Naive thymus-derived CD8-positive, alpha-beta T cell (primary cell): ENCODE measurements around the gene CBLB. TPM values are rescaled to one million over a fixed set of nuclear protein-coding genes. Genes with fewer than 3 reads are reported as not detected.

Experiments used
- ATAC-seq, 2 donors: fragments of 150-1000 bp; cut with Tn5 transposase in 1 of 2; sonication (Bioruptor Pico), chemical (Tn5 transposase) in 1 of 2; 1 replicate in 1 of 2; 2 replicates in 1 of 2; pipeline ENCODE4 v1.10.0; 2021; ENCODE audit warnings: mild to moderate bottlenecking in 2 of 2, moderate library complexity in 2 of 2
- POLR2A ChIA-PET: fragments of 350-600 bp; sonication (Branson Sonifier 250); formaldehyde crosslinking; loops from one replicate; lab custom pipeline; 2021; ENCODE audit warnings: antibody characterized with exemption; lab: Charles Lee
- DNase-seq, 10 donors: peaks; one replicate each; pipeline versions ENCODE4 v3.0.0 to v3.0.0-alpha.2; 2020 to 2022
- H3K27ac Mint-ChIP-seq, 10 donors: one replicate each; pipeline ENCODE4 v1.8.0; 2020 to 2022; ENCODE audit warnings: mild to moderate bottlenecking in 10 of 10, mixed read lengths in 10 of 10, moderate library complexity in 4 of 10, inconsistent platforms in 1 of 10
- H3K27me3 Mint-ChIP-seq, 5 donors: one replicate each; pipeline ENCODE4 v1.8.0; 2021 to 2022; ENCODE audit warnings: mixed read lengths in 5 of 5
- H3K36me3 Mint-ChIP-seq, 3 donors: one replicate each; pipeline ENCODE4 v1.8.0; 2020 to 2022; ENCODE audit warnings: mixed read lengths in 3 of 3, mild to moderate bottlenecking in 2 of 3, inconsistent platforms in 1 of 3
- H3K4me1 Mint-ChIP-seq, 4 donors: one replicate each; pipeline ENCODE4 v1.8.0; 2021 to 2022; ENCODE audit warnings: mixed read lengths in 4 of 4
- H3K4me3 Mint-ChIP-seq, 10 donors: one replicate each; pipeline ENCODE4 v1.8.0; 2020 to 2022; ENCODE audit warnings: mild to moderate bottlenecking in 10 of 10, mixed read lengths in 10 of 10, moderate library complexity in 6 of 10, inconsistent platforms in 1 of 10
- H3K9me3 Mint-ChIP-seq, 9 donors: one replicate each; pipeline ENCODE4 v1.8.0; 2020 to 2022; ENCODE audit warnings: mixed read lengths in 9 of 9, mild to moderate bottlenecking in 3 of 9, inconsistent platforms in 1 of 9, moderate library complexity in 1 of 9
- polyA plus RNA-seq, 3 donors: library from polyadenylated mRNA; unstranded; fragments of 300-500 nt; fragmentation: Illumina TruSeq; gene quantifications; one replicate each; pipeline ENCODE4 v1.2.3, GENCODE V29; 2021
- total RNA-seq, 8 experiments: library from RNA in 2 of 8; stranded (reverse) in 2 of 8; gene quantifications; one replicate each; pipeline ENCODE4 v1.2.3 and lab custom pipeline; 2021 to 2026

Gene CBLB
- total and polyA plus RNA-seq, 5 experiments from 2014 or later = 32.1 to 108 (median 36.6) TPM

DNA sequence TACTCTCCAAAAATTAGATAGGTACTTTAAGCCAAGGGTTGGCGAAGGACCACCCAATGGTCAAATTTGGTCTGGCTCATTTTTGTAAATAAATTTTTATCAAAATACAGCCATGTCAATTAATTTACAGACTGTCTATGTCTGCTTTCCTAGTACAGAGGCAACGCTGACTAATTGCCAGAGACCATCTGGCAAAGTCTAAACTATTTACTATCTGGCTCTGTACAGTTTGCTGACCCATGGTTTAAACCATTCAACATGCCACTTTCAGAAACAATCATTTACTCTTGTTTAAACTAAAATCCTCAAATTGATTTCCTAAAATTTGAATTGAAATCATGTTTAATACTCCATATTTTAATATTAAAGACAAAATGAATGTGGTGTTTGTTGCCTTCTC, 25.9 kb downstream of the CBLB start:
- Mint-ChIP-seq H3K27me3 (no peaks in the 10 kb centered on the region), H3K4me1 (peaks cover 14 to 62% (median 51%) of the 10 kb centered on the region in 4 donors), H3K9me3 (no peaks in the 10 kb centered on the region), H3K36me3 (peaks cover 11 to 51% (median 31%) of the 10 kb centered on the region in 3 donors), H3K4me3 (no peak overlapping the region), H3K27ac (no peak overlapping the region)
- ATAC-seq (no peak), DNase-seq (no peak)
- POLR2A ChIA-PET = no interaction called here

- no peak for ATAC-seq
- no peak for DNase-seq
- Mint-ChIP-seq H3K9me3 (no peaks in the 10 kb centered on the region), H3K27me3 (no peaks in the 10 kb centered on the region), H3K4me1 (peaks cover 12 to 61% (median 51%) of the 10 kb centered on the region in 4 donors), H3K4me3 (no peak overlapping the region), H3K27ac (peak overlapping the region in 3 of 10 donors; percentile 20 to 61 (median 35)), H3K36me3 (peaks cover 11 to 50% (median 31%) of the 10 kb centered on the region in 3 donors)
- POLR2A ChIA-PET = no interaction called here
These were observed 26.4 kb downstream of the CBLB start for GRCh38 chr3:105842449-105842848.

GRCh38 chr3:105837947-105838346, 30.9 kb downstream of the CBLB start:
- no peaks in the 10 kb centered on the region for H3K27me3 Mint-ChIP-seq
- H3K36me3 Mint-ChIP-seq = peaks cover 12 to 67% (median 37%) of the 10 kb centered on the region in 3 donors
- ATAC-seq (peak in 1 of 2 donors; percentile 17), DNase-seq (no peak)
- no peak overlapping the region for H3K4me3 Mint-ChIP-seq
- no peaks in the 10 kb centered on the region for H3K9me3 Mint-ChIP-seq
- H3K27ac Mint-ChIP-seq = peak overlapping the region in 4 of 10 donors; percentile 31 to 69 (median 44)
- H3K4me1 Mint-ChIP-seq = peaks cover 20 to 74% (median 65%) of the 10 kb centered on the region in 4 donors
- POLR2A ChIA-PET = interaction anchor here (0.6 to 1.0 kb wide), 5 partner anchors 9 to 64 kb away, joined by 3 to 12 read pairs (median 3); no protein-coding TSS in a partner anchor

DNA sequence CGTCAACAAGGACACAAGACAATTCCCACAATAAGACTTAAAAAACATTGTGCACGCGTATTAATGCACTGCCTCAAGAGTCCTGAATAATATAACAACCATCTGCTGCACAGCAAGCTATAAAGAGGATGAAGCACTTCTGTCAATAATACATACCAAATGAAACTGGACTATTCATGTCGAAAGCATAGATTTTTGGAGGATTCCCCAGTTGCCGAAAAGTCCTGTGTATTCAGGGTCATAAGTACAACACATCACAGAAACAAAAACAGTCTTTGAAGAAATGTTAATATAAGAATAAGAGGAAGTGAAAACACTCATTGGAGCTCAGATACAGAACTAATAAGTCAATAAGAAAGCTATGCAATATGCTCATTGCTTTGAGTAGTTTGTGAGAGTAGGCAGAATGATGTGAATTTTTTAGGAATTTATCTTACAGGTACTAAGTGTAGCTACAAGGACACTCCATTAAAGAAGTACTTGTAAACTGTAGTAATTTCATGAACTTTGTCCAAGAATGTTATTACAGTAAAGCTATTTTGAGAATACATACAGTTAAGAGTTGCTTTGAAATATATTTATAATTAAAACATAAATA, 31.6 kb downstream of the CBLB start:
- H3K36me3 Mint-ChIP-seq = peaks cover 13 to 69% (median 33%) of the 10 kb centered on the region in 3 donors
- peak overlapping the region in 7 of 10 donors; percentile 0 to 75 (median 65) for H3K27ac Mint-ChIP-seq
- ATAC-seq (peak in 1 of 2 donors; percentile 28), DNase-seq (no peak)
- peak overlapping the region in 7 of 10 donors; percentile 11 to 75 (median 30) for H3K4me3 Mint-ChIP-seq
- H3K27me3 Mint-ChIP-seq = no peaks in the 10 kb centered on the region
- POLR2A ChIA-PET = interaction anchor here (0.7 to 1.0 kb wide), 2 partner anchors 10 to 46 kb away, joined by 4 to 12 read pairs; no protein-coding TSS in a partner anchor
- H3K9me3 Mint-ChIP-seq = no peaks in the 10 kb centered on the region
- H3K4me1 Mint-ChIP-seq = peaks cover 25 to 77% (median 68%) of the 10 kb centered on the region in 4 donors

DNA sequence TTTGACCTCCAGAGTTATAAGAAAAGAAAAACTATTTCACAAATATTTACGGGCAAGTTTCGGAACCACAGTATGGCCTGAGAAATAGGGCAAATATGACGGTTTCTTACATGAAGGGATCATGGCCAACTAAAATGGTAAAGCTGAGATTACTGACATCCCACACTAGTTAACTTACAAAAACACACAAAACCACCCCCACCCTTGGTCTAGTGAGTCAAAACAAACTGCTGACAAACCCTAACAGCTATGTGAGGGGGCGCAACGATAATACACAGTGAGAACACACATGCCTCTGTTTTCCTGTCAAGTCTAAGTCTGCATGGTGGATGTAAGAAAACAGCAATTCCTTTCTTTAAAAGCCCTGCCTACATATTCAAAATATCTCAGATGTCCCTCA, 32.3 kb downstream of the CBLB start:
- H3K36me3 Mint-ChIP-seq = peaks cover 12 to 65% (median 26%) of the 10 kb centered on the region in 3 donors
- no peaks in the 10 kb centered on the region for H3K27me3 Mint-ChIP-seq
- ATAC-seq (no peak), DNase-seq (no peak)
- H3K4me3 Mint-ChIP-seq = peak overlapping the region in 8 of 10 donors; percentile 11 to 75 (median 28)
- POLR2A ChIA-PET = no interaction called here
- H3K9me3 Mint-ChIP-seq = no peaks in the 10 kb centered on the region
- peak overlapping the region in 8 of 10 donors; percentile 0 to 75 (median 56) for H3K27ac Mint-ChIP-seq
- H3K4me1 Mint-ChIP-seq = peaks cover 27 to 79% (median 73%) of the 10 kb centered on the region in 4 donors

GRCh38 chr3:105835606-105836005, 33.2 kb downstream of the CBLB start:
- Mint-ChIP-seq H3K27ac (peak overlapping the region in 9 of 10 donors; percentile 11 to 69 (median 46)), H3K27me3 (no peaks in the 10 kb centered on the region), H3K4me1 (peaks cover 33 to 88% (median 83%) of the 10 kb centered on the region in 4 donors), H3K36me3 (peaks cover 17 to 71% (median 24%) of the 10 kb centered on the region in 3 donors), H3K9me3 (no peaks in the 10 kb centered on the region), H3K4me3 (peak overlapping the region in 1 of 10 donors; percentile 28)
- POLR2A ChIA-PET = interaction anchor here (1.8 kb wide), 1 partner anchor 9 kb away, joined by 3 read pairs; no protein-coding TSS in a partner anchor
- ATAC-seq = no peak
- no peak for DNase-seq

- no peaks in the 10 kb centered on the region for H3K9me3 Mint-ChIP-seq
- peaks cover 11 to 63% (median 18%) of the 10 kb centered on the region in 3 donors for H3K36me3 Mint-ChIP-seq
- DNase-seq = no peak
- H3K4me1 Mint-ChIP-seq = peaks cover 36 to 88% (median 83%) of the 10 kb centered on the region in 4 donors
- no peaks in the 10 kb centered on the region for H3K27me3 Mint-ChIP-seq
- no peak for ATAC-seq
- peak overlapping the region in 6 of 10 donors; percentile 8 to 69 (median 48) for H3K27ac Mint-ChIP-seq
- peak overlapping the region in 3 of 10 donors; percentile 12 to 23 (median 16) for H3K4me3 Mint-ChIP-seq
- POLR2A ChIA-PET = interaction anchor here (1.8 kb wide), 1 partner anchor 10 kb away, joined by 3 read pairs; no protein-coding TSS in a partner anchor
These were observed 34.0 kb downstream of the CBLB start for GRCh38 chr3:105834768-105835167.

- Mint-ChIP-seq H3K9me3 (no peaks in the 10 kb centered on the region), H3K4me3 (peak overlapping the region in 9 of 10 donors; percentile 1 to 57 (median 23)), H3K36me3 (peaks cover 6 to 50% (median 11%) of the 10 kb centered on the region in 3 donors), H3K27ac (peak overlapping the region; percentile 6 to 87 (median 64)), H3K27me3 (no peaks in the 10 kb centered on the region), H3K4me1 (peaks cover 40 to 86% (median 80%) of the 10 kb centered on the region in 4 donors)
- POLR2A ChIA-PET = interaction anchor here (0.6 kb wide), 1 partner anchor 374 kb away, joined by 9 read pairs; no protein-coding TSS in a partner anchor
- no peak for DNase-seq
- ATAC-seq = no peak
These were observed 36.2 kb downstream of the CBLB start for GRCh38 chr3:105832644-105833043.

- Mint-ChIP-seq H3K36me3 (peaks cover 17 to 53% (median 18%) of the 10 kb centered on the region in 3 donors), H3K4me3 (peak overlapping the region in 8 of 10 donors; percentile 46 to 68 (median 52)), H3K9me3 (peaks cover 0 to 2% (median 0%) of the 10 kb centered on the region in 9 donors), H3K27me3 (no peaks in the 10 kb centered on the region), H3K27ac (peak overlapping the region; percentile 53 to 87 (median 70)), H3K4me1 (peaks cover 39 to 82% (median 78%) of the 10 kb centered on the region in 4 donors)
- ATAC-seq (no peak), DNase-seq (no peak)
- POLR2A ChIA-PET = no interaction called here
These were observed 38.0 kb downstream of the CBLB start for GRCh38 chr3:105830836-105831235.

- ATAC-seq (peak; percentile 71 to 90), DNase-seq (peak in 3 of 10 donors; percentile 35 to 53 (median 51))
- H3K36me3 Mint-ChIP-seq = peaks cover 17 to 52% (median 18%) of the 10 kb centered on the region in 3 donors
- H3K27ac Mint-ChIP-seq = peak overlapping the region; percentile 11 to 87 (median 78)
- H3K9me3 Mint-ChIP-seq = peaks cover 0 to 2% (median 0%) of the 10 kb centered on the region in 9 donors
- POLR2A ChIA-PET = interaction anchor here (0.6 to 1.2 kb wide), 2 partner anchors 11 to 46 kb away, joined by 4 read pairs; no protein-coding TSS in a partner anchor
- no peaks in the 10 kb centered on the region for H3K27me3 Mint-ChIP-seq
- peak overlapping the region in 6 of 10 donors; percentile 2 to 46 (median 18) for H3K4me3 Mint-ChIP-seq
- peaks cover 36 to 79% (median 75%) of the 10 kb centered on the region in 4 donors for H3K4me1 Mint-ChIP-seq
These were observed 38.8 kb downstream of the CBLB start for GRCh38 chr3:105829871-105830622.

- POLR2A ChIA-PET = interaction anchor here (0.6 to 1.2 kb wide), 3 partner anchors 10 to 414 kb away, joined by 3 to 4 read pairs (median 4); no protein-coding TSS in a partner anchor
- H3K4me3 Mint-ChIP-seq = peak overlapping the region in 9 of 10 donors; percentile 11 to 57 (median 43)
- H3K9me3 Mint-ChIP-seq = peaks cover 0 to 2% (median 0%) of the 10 kb centered on the region in 9 donors
- H3K27me3 Mint-ChIP-seq = no peaks in the 10 kb centered on the region
- DNase-seq (no peak), ATAC-seq (no peak)
- peaks cover 15 to 46% (median 18%) of the 10 kb centered on the region in 3 donors for H3K36me3 Mint-ChIP-seq
- H3K4me1 Mint-ChIP-seq = peaks cover 41 to 80% (median 74%) of the 10 kb centered on the region in 4 donors
- H3K27ac Mint-ChIP-seq = peak overlapping the region in 8 of 10 donors; percentile 41 to 81 (median 70)
These were observed 39.6 kb downstream of the CBLB start for GRCh38 chr3:105829229-105829628.

- peak overlapping the region in 9 of 10 donors; percentile 11 to 57 (median 43) for H3K4me3 Mint-ChIP-seq
- peaks cover 0 to 2% (median 0%) of the 10 kb centered on the region in 9 donors for H3K9me3 Mint-ChIP-seq
- peaks cover 20 to 48% (median 22%) of the 10 kb centered on the region in 3 donors for H3K36me3 Mint-ChIP-seq
- POLR2A ChIA-PET = interaction anchor here (0.7 to 1.2 kb wide), 2 partner anchors 9 to 414 kb away, joined by 3 to 4 read pairs; no protein-coding TSS in a partner anchor
- no peaks in the 10 kb centered on the region for H3K27me3 Mint-ChIP-seq
- peak in 1 of 2 donors; percentile 36 for ATAC-seq
- H3K27ac Mint-ChIP-seq = peak overlapping the region in 9 of 10 donors; percentile 34 to 81 (median 69)
- H3K4me1 Mint-ChIP-seq = peaks cover 45 to 82% (median 77%) of the 10 kb centered on the region in 4 donors
- DNase-seq = no peak
These were observed 40.1 kb downstream of the CBLB start for GRCh38 chr3:105828703-105829102.
